Dedifferentiated amniotic fluid mesenchymal stem cell (primary cell): ENCODE results near the gene SPATA6L.
A peak's percentile ranks its signal among the peaks of the same experiment; 100 is the strongest.
"Not testable (repeated sequence)": the region's sequence is repeated elsewhere in the genome, so short reads cannot be mapped to it uniquely, and the experiment has no call there.

Experiments used
- DNase-seq: peaks from one replicate; pipeline ENCODE4 v3.0.0-alpha.2; 2016; ENCODE audit errors: extremely low spot score

SPATA6L gene

DNA sequence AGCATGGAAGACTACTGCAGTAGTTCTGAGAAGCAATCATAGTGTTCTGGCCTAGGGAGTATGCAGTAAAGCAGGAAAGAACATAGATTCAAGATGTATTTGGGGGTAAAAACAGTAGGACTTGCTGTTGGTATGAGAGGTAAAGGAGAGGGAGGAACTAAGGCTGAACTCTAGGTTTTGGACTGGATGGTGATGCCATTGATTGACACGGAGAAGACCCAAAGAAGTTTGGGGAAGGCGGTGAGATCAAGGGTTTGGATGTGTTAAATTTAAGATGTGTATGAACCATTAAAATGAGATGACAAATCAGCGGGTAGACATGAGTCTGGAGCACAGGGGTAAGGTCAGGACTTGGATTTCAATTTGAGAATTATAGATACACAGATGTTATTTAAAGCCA is 11.1 kb upstream of the SPATA6L start:
- no peak for DNase-seq

DNA sequence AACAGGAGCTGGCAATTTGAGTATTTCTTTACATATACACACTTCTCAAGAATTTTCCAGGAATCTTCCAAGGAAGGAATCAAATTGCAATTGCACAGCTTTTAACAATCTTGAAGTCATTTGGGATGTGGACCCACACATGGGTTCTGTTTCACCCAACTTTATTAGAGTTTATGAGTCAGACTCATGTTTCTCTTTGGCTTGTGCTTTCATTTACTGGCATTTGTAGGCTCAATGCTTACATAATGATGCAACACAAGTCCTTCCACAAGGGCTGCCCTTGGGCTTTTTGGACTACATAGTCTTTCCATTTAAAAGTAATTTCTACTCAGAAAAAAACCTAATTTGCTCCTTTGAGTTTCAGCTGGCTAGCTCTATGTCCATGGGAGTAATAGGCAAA is 8.5 kb upstream of the SPATA6L start:
- peak; percentile 99 for DNase-seq

DNA sequence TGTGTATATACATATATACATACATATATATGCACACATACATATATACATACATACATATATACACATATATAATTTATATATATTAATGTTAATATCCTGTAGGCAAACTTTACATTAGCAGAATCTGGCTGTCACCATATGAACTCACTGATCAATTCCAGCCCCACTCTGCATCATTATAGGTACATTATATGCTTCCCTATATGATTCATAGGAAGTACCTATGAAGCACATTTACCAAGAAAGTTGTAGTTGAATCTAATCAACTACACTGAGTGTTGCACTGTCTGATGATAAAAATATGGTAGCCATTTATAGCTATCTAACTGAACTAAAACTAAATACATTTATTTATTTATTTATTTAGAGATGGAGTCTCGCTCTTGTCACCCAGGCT is 5.5 kb upstream of the SPATA6L start:
- no peak for DNase-seq

DNA sequence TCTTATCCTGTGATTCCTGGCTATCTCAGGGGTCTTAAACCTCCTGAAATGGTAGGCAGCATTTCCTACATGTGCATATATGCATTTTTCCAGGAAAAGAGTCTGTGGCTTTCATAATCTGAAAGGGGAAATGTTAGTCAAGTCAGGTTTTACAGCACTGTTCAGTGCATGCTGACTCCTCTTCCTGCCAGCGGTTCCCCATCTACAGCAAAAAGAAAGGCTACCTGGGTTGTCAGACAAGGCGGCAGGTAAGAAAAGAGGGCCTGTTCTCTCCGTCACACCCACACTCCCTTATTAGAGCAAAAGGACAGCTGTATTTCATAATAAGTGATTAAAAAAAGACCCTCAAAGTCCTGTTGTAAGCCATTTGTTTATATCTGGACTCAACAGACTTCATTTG is 4.3 kb upstream of the SPATA6L start:
- DNase-seq: no peak

DNA sequence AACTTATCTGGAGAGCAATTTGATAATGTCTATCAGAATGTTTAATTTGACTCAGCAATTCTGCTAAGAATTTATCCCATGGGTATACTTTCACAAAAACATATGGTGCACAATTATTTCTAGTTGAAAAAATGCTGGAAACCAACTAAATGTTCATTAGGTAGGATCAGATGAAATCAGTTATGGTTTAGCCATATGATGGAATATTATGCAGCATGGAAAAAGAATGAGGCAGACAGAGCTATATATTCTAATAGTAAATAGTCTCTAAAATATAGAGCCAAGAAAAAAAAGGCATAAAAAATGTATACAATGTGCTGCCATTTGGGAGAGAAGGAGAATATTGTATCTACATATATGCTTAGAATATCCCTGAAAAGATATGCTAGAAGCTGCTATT is 3.6 kb upstream of the SPATA6L start:
- DNase-seq: no peak

DNA sequence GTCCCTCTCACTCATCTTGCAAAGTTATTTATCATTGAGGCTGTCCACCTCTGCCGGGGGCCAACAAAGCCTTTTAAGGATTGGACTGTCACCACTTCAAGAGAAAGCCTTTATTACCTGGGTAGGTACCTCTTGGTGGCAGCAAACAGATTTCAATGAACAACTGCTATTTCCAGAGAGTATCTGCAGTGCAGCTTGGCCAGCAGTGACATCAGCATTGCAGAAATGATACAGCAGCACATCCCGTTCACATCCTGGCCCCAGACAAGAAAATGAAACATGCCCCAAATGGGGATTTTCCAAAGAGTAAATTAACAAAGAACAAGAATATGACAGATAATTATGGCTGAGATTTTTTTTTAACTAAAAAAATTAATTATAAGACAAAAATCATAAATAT is 2.3 kb upstream of the SPATA6L start:
- no peak for DNase-seq

DNA sequence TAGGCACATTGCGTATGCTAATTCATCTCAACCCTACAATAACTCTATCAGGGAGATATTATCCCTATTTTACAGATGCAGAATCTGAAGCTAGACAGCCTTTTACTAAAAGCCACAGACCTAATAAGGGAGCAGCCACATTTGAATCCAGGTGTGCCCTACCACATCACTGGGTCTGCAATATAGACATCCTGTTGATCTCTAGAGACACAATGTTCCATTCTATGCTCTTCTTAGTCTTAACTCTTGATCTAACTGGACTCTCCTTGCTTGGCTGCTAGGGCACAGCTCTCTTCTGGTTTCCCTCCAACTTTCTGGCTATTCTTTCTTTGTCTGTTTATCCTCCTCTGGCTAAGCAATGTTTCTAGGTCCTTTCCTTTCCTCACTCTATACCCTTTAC is 1.4 kb upstream of the SPATA6L start:
- no peak for DNase-seq

DNA sequence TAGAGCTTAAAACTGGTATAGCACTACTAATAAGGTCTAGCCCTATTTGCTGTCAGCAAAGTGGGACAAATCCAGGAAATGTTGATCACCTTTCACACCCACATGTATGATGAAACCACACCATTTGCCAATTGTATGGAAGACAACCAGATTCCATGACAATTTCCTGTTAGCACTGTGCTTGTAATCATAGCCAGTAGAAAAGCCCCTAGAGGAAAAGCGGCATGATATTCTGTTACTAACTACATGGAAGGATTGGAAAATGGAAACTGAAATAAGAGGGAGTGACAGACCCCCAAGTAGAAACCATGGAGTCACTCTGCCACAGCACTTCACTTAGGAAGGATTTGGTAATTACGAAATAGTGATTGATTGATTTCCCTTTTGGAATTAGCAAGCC is 923 bp downstream of the SPATA6L start:
- no peak for DNase-seq

DNA sequence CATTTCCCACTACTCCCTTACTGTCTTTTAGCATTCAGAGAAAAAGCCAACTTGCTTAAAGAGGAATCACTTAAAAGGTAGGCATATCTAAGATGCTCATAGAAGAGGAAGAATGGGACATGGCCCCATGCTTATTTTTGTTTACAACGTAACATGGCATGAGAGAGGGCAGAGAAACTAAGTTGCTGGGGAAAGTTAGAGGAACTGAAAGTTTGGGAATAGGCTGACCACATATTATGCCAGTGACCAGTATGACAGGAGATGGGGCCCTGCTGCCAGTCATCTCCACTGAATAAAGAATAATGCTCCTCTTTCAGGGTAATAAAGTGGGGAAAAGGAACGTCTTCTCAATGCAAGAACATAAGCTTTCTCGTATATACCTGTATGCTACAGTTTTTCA is 2.3 kb downstream of the SPATA6L start:
- DNase-seq: no peak

DNA sequence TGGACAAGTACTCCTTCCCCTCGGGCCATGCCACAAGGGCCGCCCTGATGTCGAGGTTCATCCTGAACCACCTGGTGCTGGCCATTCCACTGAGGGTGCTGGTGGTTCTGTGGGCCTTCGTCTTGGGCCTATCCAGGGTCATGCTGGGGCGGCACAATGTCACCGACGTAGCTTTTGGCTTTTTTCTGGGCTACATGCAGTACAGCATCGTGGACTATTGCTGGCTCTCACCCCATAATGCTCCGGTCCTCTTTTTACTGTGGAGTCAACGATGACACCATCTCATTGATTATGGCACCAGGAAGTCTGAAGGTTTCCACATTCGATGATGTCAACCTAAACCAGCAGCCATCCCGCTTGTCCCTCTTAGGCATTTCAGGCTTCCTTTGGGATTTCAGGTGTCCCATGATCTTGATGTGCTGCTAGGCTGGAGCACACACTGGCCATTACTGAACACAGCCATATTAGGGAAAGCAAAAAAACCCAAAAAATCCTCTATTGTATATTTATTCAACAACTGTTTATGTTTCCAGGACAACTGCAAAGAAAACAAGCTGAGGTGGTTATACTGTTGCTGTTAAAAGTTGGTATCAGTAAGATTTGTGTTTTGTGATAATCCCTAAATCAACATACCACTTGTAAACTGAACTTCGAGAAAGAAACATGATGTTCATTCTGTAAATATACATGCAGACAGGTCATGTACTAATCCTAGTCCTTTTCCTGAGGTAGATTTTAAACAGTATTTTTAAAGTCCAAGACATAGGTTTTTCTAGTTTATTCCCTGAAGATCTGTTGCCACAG is 3.1 kb downstream of the SPATA6L start:
- DNase-seq: no peak

DNA sequence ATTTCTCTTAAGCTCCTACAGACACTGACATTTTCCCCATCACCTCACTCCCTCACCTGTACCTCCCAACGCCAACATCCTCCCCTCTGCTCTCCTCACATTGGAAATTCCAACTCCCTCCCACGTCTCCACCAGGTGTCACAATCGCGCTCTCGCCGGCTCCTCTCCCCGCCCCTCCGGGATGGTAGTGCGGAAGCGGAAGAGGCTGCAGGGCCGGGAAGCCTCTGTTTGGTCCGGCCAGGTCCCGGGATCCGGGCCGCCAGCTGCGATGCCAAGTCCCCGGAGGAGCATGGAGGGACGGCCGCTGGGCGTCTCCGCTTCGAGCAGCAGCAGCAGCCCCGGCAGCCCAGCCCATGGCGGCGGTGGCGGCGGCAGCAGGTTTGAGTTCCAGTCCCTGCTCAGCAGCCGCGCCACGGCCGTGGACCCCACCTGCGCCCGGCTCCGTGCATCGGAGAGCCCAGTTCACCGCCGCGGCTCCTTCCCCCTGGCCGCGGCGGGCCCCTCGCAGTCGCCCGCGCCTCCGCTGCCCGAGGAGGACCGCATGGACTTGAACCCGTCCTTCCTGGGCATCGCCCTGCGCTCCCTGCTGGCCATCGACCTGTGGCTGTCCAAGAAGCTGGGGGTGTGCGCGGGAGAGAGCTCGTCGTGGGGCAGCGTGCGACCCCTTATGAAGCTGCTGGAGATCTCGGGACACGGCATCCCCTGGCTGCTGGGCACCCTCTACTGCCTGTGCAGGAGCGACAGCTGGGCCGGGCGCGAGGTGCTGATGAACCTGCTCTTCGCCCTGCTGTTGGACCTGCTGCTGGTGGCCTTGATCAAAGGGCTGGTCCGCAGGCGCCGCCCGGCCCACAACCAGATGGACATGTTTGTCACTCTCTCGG is 3.9 kb downstream of the SPATA6L start, which contains the start of gene PLPP6:
Gene PLPP6, plus strand, starts transcription at position 187 of the 881 bp plus-strand sequence. Its CDS starts 82 bp downstream, at position 269.
- DNase-seq: peak; percentile 71

DNA sequence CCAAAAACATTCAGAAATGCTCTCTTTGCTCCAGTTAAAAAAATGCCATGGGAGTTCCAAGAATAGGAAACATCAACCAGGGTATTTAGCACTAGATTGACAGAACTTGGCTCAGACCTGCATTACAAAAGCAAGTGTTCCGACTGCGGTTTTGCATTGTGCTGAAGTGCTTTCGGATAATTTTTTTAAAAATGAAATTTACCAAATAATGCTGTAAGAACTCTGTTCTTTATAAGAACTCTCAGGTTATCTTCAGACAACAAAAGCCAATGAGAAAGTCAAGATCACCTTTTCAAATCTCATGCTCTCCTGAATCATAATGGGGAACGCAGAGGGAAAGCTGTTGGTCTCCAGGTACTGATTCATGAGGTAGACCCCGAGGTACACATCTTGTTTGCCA is 4.7 kb downstream of the SPATA6L start:
- peak; percentile 51 for DNase-seq

DNA sequence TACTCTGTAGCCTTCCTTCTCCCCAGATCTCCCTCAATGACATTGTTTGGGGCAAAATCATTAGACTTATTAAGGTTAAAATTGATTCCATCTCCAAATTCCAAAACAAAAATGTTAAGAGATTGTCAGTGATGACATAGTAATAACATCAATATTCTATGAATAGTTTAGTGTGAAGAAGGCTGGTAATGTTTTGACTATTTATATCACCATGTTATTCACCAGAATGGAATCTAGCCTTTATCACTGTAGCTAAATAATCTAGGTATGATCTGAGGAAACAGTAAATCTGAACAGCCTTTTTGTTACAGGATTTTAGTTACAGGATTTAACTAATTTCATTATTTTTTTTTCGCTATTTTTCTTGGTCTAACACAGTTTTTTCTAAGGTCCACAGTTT is 5.1 kb downstream of the SPATA6L start:
- DNase-seq: no peak

DNA sequence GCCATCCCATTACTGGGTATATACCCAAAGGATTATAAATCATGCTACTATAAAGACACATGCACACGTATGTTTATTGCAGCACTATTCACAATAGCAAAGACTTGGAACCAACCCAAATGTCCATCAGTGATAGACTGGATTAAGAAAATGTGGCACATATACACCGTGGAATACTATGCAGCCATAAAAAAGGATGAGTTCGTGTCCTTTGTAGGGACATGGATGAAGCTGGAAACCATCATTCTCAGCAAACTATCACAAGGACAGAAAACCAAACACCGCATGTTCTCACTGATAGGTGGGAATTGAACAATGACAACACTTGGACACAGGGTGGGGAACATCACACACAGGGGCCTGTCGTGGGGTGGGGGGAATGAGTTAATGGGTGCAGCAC is 5.6 kb downstream of the SPATA6L start:
- not testable (repeated sequence) for DNase-seq

DNA sequence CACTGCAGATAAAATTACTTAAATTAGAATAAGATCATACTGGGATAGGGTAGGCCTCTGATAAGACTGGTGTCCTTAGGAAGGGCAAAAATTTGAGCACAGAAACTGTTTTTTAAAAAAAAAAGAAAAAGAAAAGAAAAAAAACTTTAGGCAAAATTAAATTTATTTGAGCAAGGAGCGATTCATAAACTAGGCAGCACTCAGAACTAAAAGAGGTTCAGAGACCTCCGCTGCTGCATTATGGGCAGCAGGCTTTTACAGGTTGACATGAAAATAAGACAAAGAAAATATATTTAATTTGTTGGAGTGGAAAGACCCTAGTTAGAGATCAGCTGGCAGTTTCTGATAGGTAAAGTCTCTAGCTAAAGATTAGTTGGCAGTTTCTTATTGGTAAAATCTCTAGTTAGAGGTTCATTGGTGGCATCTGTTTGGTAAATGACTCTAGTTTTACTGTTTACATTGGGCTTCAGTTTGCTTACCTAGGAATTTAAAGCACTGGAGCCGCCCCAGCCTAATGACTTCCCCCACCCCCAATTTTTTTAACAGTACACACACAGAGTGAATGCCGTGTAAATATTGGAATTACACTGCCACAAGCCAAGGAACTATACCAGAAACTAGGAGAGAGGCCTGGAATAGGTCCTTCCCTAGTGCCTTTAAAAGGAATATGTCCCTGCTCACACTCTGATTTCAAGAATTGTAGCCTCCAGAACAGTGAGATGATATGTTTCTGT is 8.7 kb downstream of the SPATA6L start:
- no peak for DNase-seq

DNA sequence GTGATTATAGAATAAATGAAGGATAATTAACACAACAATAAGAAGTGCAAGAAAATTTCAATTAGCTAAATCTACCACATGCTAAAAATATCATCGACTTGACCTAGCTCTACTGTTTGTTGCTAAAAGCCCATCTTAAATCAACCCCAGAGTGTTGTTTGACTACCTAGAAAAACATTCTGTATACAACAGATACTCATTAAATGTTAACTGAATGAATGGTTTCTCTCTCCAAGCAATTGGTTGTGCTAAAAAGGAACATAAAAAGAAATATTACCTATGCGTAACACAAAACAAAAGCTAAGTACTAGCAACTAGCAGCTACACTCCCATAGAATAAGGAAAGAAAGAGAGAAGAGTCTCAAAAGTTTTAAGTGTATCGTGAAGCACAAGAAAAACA is 9.7 kb downstream of the SPATA6L start:
- DNase-seq: no peak

DNA sequence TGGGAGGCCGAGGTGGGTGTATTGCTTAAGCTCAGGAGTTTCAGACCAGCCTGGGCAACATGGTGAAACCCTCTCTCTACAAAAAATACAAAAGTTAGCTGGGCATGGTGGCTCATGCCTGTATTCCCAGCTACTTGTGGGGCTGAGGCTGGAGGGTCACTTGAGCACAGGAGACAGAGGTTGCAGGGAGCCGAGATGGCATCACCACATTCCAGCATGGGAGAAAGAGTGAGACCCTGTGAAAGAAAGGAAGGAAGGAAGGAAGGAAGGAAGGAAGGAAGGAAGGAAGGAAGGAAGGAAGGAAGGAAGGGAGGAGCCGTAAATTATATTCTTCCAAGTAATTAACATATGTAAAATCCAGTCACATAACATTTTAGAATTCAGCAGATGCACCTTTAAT is 10.1 kb downstream of the SPATA6L start:
- not testable (repeated sequence) for DNase-seq

DNA sequence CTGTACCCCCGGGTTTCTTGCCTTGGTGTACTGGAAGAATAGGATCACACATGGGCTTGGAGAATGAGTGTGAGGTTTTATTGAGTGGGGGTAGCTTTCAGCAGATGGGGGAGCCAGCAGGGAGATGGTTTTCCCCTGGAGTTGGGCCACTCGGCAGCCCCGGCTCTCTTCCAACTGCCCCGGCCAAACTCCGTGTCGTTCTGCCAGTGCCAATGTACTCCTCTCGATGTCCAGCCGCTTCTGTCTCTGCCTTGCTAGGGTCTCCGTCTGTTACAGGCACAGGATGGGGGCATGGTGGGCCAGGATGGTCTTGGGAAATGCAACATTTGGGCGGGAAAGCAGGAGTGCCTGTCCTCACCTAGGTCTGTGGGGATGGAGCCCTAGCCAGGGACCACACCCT is 11.7 kb downstream of the SPATA6L start:
- DNase-seq: no peak

DNA sequence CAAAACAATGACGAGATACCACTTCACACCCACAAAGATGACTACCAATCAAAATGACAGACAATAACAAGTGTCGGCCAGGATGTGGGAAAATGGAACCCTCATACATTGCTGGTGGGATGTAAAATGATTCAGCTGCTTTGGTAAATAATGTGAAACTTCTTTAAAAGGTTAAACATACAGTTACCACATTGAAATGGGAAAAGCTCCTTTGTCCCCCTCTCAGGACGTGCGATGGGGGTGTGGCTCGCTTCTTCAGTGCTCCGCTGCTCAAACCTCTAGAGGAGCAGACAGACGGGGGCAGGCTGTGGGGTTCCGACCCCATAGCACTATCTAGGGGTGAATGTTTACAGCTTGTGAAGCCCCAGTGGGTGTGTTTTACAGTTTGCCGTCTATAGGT is 12.2 kb downstream of the SPATA6L start:
- DNase-seq: no peak

DNA sequence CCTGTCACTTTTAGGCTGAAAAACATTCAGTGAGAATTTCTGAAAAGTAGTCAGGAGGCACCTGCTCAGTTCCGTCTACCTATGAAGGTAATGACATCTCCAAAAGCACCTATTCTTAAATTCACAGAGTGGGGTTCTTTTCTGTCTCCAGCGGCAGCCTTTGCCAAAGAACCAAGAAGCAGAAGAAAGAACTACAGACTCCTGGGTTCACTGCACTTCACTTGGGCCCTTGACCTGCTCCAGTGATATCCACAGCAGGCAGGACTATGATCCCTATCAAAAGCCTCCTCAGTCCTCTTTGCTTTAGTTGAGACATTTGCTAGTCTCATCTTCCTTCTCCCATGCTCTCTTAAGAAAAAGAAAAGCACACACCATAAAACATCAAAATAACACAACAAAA is 23.9 kb downstream of the SPATA6L start:
- DNase-seq: no peak

DNA sequence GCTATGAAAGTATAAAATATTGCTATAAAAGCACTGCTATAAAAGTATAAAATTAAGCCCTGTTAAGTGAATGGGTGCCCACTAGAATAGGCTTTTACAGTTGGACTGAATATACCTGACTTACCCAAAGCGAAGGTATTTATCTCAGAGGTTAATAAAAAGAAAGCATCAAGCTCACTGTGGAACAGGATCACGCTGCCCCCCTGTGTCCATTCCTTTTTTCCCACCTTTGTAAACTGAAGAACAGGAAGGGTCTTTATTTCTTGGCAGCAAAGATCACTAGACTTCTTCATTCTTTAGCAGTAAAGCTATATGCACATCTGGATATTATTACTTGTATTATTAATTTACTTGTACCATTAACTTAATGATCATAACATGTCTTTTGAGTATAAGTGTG is 26.3 kb downstream of the SPATA6L start:
- no peak for DNase-seq

DNA sequence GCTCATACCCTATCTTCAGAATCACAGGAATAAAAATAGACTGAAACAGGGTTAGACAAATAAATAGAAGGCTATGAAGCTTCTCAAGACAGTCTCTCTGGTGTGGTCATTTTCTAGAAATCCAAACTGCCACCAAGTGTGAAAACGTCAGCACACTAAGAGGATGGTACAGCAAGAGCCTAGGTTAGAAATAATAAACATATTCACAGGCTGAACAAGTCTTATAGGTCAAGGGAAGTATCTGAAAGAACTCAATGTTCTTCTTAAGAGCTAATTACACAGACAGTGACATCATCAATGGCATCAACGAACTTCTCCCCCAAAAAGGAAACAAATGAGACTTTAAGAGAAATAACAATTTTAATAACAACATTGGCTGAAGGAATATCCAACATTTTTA is 26.9 kb downstream of the SPATA6L start:
- no peak for DNase-seq
